GM23338 (cell line): ENCODE measurements around the gene MPRIP. TPM values are rescaled to one million over a fixed set of nuclear protein-coding genes. Genes with fewer than 3 reads are reported as not detected.
A peak's percentile ranks its signal among the peaks of the same experiment; 100 is the strongest.

Experiments
- ATAC-seq: fragments of 200-7000 bp; cut with Tn5 transposase; 3 replicates; pipeline ENCODE4 v1.9.1; 2020
- DNase-seq: peaks from one replicate; pipeline ENCODE4 v3.0.0-alpha.2; 2015; ENCODE audit warnings: low spot score
- H2AFZ ChIP-seq: fragments of 200-600 bp; sonication (generic); 2 replicates; pipeline ENCODE4 v1.8.0; 2016; ENCODE audit warnings: antibody characterized with exemption, mild to moderate bottlenecking, moderate library complexity
- H3F3A ChIP-seq: fragments of 200-600 bp; sonication (generic); replicated peaks from 2 replicates; pipeline ENCODE4 v1.8.0; 2017; ENCODE audit warnings: antibody characterized with exemption, mixed run types, low read depth
- H3K27ac ChIP-seq: fragments of 200-600 bp; sonication (generic); 2 replicates; pipeline ENCODE4 v1.6.1; 2016; ENCODE audit warnings: low read depth
- H3K27me3 ChIP-seq: fragments of 200-600 bp; sonication (generic); 2 replicates; pipeline ENCODE4 v1.8.0; 2016; ENCODE audit warnings: mild to moderate bottlenecking, mixed run types, moderate library complexity; ENCODE audit not compliant: insufficient read depth
- H3K36me3 ChIP-seq: fragments of 200-600 bp; sonication (generic); 2 replicates; pipeline ENCODE4 v1.8.0; 2016; ENCODE audit warnings: mild to moderate bottlenecking; ENCODE audit not compliant: insufficient read depth
- H3K4me1 ChIP-seq: fragments of 200-600 bp; sonication (generic); 2 replicates; pipeline ENCODE4 v1.8.0; 2016; ENCODE audit warnings: mild to moderate bottlenecking, moderate library complexity; ENCODE audit not compliant: insufficient read depth
- H3K4me2 ChIP-seq: fragments of 200-600 bp; sonication (generic); 2 replicates; pipeline ENCODE4 v1.7.1; 2017; ENCODE audit warnings: mixed run types
- H3K4me3 ChIP-seq: fragments of 200-600 bp; sonication (generic); 2 replicates; pipeline ENCODE4 v1.6.1; 2016; ENCODE audit warnings: mixed run types
- H3K79me2 ChIP-seq: fragments of 200-600 bp; sonication (generic); replicated peaks from 2 replicates; pipeline ENCODE4 v1.8.0; 2017; ENCODE audit warnings: mild to moderate bottlenecking; ENCODE audit not compliant: insufficient read depth
- H3K9me2 ChIP-seq: fragments of 200-600 bp; sonication (generic); 2 replicates; pipeline ENCODE4 v1.8.0; 2017; ENCODE audit not compliant: insufficient read depth
- H4K20me1 ChIP-seq: fragments of 200-600 bp; sonication (generic); replicated peaks from 2 replicates; pipeline ENCODE4 v1.8.0; 2017; ENCODE audit warnings: mild to moderate bottlenecking; ENCODE audit not compliant: insufficient read depth
- H3K27ac Mint-ChIP-seq: 2 replicates; pipeline ENCODE4 v1.8.0; 2020; ENCODE audit warnings: inconsistent platforms, mild to moderate bottlenecking, moderate library complexity, mixed read lengths
- H3K27me3 Mint-ChIP-seq: 3 replicates; pipeline ENCODE4 v1.8.0; 2022; ENCODE audit warnings: low read depth, mild to moderate bottlenecking, moderate library complexity, mixed read lengths, inconsistent platforms; ENCODE audit not compliant: insufficient read depth, poor library complexity
- H3K36me3 Mint-ChIP-seq: 3 replicates; pipeline ENCODE4 v1.8.0; 2021; ENCODE audit warnings: low read depth, mild to moderate bottlenecking, inconsistent platforms, moderate library complexity, mixed read lengths
- H3K4me1 Mint-ChIP-seq: 3 replicates; pipeline ENCODE4 v1.8.0; 2020; ENCODE audit warnings: mild to moderate bottlenecking, inconsistent platforms, mixed read lengths
- H3K4me3 Mint-ChIP-seq: 3 replicates; pipeline ENCODE4 v1.8.0; 2021; ENCODE audit warnings: moderate library complexity, mild to moderate bottlenecking, inconsistent platforms, mixed read lengths
- H3K9me3 Mint-ChIP-seq: 3 replicates; pipeline ENCODE4 v1.8.0; 2020; ENCODE audit warnings: moderate library complexity, mild to moderate bottlenecking, inconsistent platforms, mixed read lengths
- CREB1 ChIP-seq: fragments of 250-450 bp; sonication (Bioruptor Pico); IDR thresholded peaks from 2 replicates; pipeline ENCODE4 v1.5.0; 2020; ENCODE audit warnings: low read depth, mild to moderate bottlenecking, moderate library complexity
- EZH2 ChIP-seq: fragments of 200-600 bp; sonication (generic); IDR thresholded peaks from one replicate; pipeline ENCODE4 v1.8.0; 2017; ENCODE audit warnings: antibody characterized with exemption, mild to moderate bottlenecking, low read depth; ENCODE audit not compliant: unreplicated experiment
- EZH2phosphoT487 ChIP-seq: fragments of 200-600 bp; sonication (generic); IDR thresholded peaks from one replicate; pipeline ENCODE4 v1.8.1; 2018; ENCODE audit warnings: antibody characterized with exemption; ENCODE audit not compliant: unreplicated experiment
- JUNB ChIP-seq: IDR thresholded peaks from one replicate; pipeline ENCODE4 v1.6.1; 2016; ENCODE audit warnings: antibody characterized with exemption; ENCODE audit not compliant: unreplicated experiment
- NANOG ChIP-seq: IDR thresholded peaks from 2 replicates; pipeline ENCODE4 v1.6.1; 2016; ENCODE audit warnings: antibody characterized with exemption, borderline replicate concordance
- POLR2AphosphoS5 ChIP-seq: IDR thresholded peaks from 2 replicates; pipeline ENCODE4 v1.6.1; 2016; ENCODE audit warnings: antibody characterized with exemption, low read depth
- REST ChIP-seq: IDR thresholded peaks from one replicate; pipeline ENCODE4 v1.6.1; 2018; ENCODE audit warnings: antibody characterized with exemption; ENCODE audit not compliant: unreplicated experiment
- STAT1 ChIP-seq: IDR thresholded peaks from one replicate; pipeline ENCODE4 v1.6.1; 2016; ENCODE audit warnings: antibody characterized with exemption; ENCODE audit not compliant: unreplicated experiment
- ZNF114 ChIP-seq: fragments of 250-450 bp; sonication (Bioruptor Pico); IDR thresholded peaks from 2 replicates; pipeline ENCODE4 v1.5.0; 2020; ENCODE audit warnings: mild to moderate bottlenecking, moderate library complexity
- ZNF331 ChIP-seq: fragments of 250-450 bp; sonication (Bioruptor Pico); IDR thresholded peaks from 2 replicates; pipeline ENCODE4 v1.5.0; 2020; ENCODE audit warnings: low read depth, mild to moderate bottlenecking, moderate library complexity
- polyA plus RNA-seq: library from polyadenylated mRNA; unstranded; fragments of >200 nt; fragmentation: Nextera tagmentation; extraction: Ambion mirVana; gene quantifications from 2 replicates; pipeline ENCODE4 v1.2.1, GENCODE V29; 2016
- total RNA-seq: library from RNA; depleted of rRNA; stranded (reverse); fragments of >200 nt; shearing (Covaris generic); gene quantifications from 2 replicates; pipeline ENCODE4 v1.2.3, GENCODE V29; 2014
- TF ChIP-seq, protein P1 (sequence below), 2 experiments: fragments of 200-600 bp in 1 of 2; sonication (generic) in 1 of 2; conservative IDR thresholded peaks; 2 replicates each; pipeline versions ENCODE4 v1.5.1 to v1.6.1; 2016 to 2017; ENCODE audit warnings: antibody characterized with exemption in 2 of 2, low read depth in 2 of 2, mild to moderate bottlenecking in 2 of 2, moderate library complexity in 1 of 2
- TF ChIP-seq, protein P2 (sequence below): fragments of 250-450 bp; sonication (Bioruptor Pico); IDR thresholded peaks from 2 replicates; pipeline ENCODE4 v1.5.0; 2020; ENCODE audit warnings: mild to moderate bottlenecking, moderate library complexity
- TF ChIP-seq, protein P3 (sequence below): IDR thresholded peaks from 2 replicates; pipeline ENCODE4 v1.6.1; 2016; ENCODE audit warnings: antibody characterized with exemption

The MPRIP gene
- total and polyA plus RNA-seq, 2 experiments from 2014 or later, result 39.3 to 113 TPM

DNA sequence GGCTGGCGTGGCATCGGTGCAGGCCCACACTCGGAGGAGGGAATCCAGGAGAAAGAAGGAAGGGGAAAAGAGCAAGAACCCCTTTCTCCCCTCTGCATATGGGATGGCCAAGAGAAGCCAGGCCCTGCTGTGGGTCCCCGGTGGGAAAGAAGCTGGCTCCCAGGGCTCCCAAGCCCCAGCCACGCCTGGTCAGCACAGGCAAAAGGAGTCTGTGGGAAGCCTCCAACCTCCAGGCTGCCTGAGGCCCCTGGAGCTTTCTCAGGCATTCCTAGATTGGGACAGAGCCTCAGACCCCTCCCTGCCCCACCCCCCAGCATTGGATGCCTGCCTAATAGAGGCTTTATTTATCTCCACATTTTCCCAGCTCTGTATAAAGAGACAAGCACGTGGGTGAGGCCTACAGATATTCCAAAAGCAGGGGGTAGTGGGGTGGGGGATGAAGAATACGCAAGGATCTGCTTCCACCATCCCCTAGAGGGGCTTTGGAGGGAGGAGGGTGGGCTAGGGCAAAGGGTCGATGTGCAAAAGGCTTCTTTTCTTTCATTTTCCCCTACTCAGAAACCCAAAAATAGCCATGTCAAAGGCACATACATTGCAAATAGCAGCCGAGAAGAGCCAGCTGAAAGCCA, 56.4 kb downstream of the MPRIP start:
- Histone ChIP-seq H3K9me2 (no peaks in the 10 kb centered on the region; the same call in 1 of the 2 replicates), H3K27me3 (no peaks in the 10 kb centered on the region), H3K36me3 (no peaks in the 10 kb centered on the region), H3K4me1 (peaks cover 31% of the 10 kb centered on the region), H3K79me2 (peaks cover 30% of the 10 kb centered on the region), H3K27ac (peak overlapping the region; percentile 74; the same call in 1 of the 2 replicates), H2AFZ (no peak overlapping the region), H3K4me2 (no peak overlapping the region), H4K20me1 (0 out of 2 replicates have a peak, but pooled peaks cover 4% of the 10 kb centered on the region), H3F3A (no peaks in the 10 kb centered on the region), H3K4me3 (no peak overlapping the region)
- no peaks in the 10 kb centered on the region for H3K36me3 Mint-ChIP-seq
- peaks cover 45% of the 10 kb centered on the region for H3K4me1 Mint-ChIP-seq
- H3K9me3 Mint-ChIP-seq, result no peaks in the 10 kb centered on the region
- DNase-seq (no peak), ATAC-seq (peak; percentile 18; the same call in 2 of the 3 replicates)
- peaks cover 8% of the 10 kb centered on the region for H3K27me3 Mint-ChIP-seq
- TF ChIP-seq NANOG (no peak), CREB1 (no peak), STAT1 (no peak), ZNF331 (CRISPR knock-in tag) (no peak), POLR2AphosphoS5 (no peak), JUNB (no peak), ZNF114 (no peak), EZH2phosphoT487 (no peak), EZH2 (no peak), REST (no peak)
- TF ChIP-seq, protein P1, sequence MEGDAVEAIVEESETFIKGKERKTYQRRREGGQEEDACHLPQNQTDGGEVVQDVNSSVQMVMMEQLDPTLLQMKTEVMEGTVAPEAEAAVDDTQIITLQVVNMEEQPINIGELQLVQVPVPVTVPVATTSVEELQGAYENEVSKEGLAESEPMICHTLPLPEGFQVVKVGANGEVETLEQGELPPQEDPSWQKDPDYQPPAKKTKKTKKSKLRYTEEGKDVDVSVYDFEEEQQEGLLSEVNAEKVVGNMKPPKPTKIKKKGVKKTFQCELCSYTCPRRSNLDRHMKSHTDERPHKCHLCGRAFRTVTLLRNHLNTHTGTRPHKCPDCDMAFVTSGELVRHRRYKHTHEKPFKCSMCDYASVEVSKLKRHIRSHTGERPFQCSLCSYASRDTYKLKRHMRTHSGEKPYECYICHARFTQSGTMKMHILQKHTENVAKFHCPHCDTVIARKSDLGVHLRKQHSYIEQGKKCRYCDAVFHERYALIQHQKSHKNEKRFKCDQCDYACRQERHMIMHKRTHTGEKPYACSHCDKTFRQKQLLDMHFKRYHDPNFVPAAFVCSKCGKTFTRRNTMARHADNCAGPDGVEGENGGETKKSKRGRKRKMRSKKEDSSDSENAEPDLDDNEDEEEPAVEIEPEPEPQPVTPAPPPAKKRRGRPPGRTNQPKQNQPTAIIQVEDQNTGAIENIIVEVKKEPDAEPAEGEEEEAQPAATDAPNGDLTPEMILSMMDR (conservative IDR thresholded peaks at IDR 0.05; ENCODE audit: low read depth in 2 of 2), result no peak
- TF ChIP-seq, protein P2, sequence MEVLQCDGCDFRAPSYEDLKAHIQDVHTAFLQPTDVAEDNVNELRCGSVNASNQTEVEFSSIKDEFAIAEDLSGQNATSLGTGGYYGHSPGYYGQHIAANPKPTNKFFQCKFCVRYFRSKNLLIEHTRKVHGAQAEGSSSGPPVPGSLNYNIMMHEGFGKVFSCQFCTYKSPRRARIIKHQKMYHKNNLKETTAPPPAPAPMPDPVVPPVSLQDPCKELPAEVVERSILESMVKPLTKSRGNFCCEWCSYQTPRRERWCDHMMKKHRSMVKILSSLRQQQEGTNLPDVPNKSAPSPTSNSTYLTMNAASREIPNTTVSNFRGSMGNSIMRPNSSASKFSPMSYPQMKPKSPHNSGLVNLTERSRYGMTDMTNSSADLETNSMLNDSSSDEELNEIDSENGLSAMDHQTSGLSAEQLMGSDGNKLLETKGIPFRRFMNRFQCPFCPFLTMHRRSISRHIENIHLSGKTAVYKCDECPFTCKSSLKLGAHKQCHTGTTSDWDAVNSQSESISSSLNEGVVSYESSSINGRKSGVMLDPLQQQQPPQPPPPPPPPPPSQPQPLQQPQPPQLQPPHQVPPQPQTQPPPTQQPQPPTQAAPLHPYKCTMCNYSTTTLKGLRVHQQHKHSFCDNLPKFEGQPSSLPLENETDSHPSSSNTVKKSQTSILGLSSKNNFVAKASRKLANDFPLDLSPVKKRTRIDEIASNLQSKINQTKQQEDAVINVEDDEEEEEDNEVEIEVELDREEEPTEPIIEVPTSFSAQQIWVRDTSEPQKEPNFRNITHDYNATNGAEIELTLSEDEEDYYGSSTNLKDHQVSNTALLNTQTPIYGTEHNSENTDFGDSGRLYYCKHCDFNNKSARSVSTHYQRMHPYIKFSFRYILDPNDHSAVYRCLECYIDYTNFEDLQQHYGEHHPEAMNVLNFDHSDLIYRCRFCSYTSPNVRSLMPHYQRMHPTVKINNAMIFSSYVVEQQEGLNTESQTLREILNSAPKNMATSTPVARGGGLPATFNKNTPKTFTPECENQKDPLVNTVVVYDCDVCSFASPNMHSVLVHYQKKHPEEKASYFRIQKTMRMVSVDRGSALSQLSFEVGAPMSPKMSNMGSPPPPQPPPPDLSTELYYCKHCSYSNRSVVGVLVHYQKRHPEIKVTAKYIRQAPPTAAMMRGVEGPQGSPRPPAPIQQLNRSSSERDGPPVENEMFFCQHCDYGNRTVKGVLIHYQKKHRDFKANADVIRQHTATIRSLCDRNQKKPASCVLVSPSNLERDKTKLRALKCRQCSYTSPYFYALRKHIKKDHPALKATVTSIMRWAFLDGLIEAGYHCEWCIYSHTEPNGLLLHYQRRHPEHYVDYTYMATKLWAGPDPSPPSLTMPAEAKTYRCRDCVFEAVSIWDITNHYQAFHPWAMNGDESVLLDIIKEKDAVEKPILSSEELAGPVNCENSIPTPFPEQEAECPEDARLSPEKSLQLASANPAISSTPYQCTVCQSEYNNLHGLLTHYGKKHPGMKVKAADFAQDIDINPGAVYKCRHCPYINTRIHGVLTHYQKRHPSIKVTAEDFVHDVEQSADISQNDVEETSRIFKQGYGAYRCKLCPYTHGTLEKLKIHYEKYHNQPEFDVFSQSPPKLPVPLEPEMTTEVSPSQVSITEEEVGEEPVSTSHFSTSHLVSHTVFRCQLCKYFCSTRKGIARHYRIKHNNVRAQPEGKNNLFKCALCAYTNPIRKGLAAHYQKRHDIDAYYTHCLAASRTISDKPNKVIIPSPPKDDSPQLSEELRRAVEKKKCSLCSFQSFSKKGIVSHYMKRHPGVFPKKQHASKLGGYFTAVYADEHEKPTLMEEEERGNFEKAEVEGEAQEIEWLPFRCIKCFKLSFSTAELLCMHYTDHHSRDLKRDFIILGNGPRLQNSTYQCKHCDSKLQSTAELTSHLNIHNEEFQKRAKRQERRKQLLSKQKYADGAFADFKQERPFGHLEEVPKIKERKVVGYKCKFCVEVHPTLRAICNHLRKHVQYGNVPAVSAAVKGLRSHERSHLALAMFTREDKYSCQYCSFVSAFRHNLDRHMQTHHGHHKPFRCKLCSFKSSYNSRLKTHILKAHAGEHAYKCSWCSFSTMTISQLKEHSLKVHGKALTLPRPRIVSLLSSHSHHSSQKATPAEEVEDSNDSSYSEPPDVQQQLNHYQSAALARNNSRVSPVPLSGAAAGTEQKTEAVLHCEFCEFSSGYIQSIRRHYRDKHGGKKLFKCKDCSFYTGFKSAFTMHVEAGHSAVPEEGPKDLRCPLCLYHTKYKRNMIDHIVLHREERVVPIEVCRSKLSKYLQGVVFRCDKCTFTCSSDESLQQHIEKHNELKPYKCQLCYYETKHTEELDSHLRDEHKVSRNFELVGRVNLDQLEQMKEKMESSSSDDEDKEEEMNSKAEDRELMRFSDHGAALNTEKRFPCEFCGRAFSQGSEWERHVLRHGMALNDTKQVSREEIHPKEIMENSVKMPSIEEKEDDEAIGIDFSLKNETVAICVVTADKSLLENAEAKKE (CRISPR knock-in tag), result no peak
- TF ChIP-seq, protein P3, sequence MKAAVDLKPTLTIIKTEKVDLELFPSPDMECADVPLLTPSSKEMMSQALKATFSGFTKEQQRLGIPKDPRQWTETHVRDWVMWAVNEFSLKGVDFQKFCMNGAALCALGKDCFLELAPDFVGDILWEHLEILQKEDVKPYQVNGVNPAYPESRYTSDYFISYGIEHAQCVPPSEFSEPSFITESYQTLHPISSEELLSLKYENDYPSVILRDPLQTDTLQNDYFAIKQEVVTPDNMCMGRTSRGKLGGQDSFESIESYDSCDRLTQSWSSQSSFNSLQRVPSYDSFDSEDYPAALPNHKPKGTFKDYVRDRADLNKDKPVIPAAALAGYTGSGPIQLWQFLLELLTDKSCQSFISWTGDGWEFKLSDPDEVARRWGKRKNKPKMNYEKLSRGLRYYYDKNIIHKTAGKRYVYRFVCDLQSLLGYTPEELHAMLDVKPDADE, result no peak
- no peak overlapping the region for H3K27ac Mint-ChIP-seq
- H3K4me3 Mint-ChIP-seq, result no peak overlapping the region
